ENCODE data around the gene CAVIN2. TPM values are rescaled to one million over a fixed set of nuclear protein-coding genes. Genes with fewer than 3 reads are reported as not detected.

The CAVIN2 gene
- polyA plus RNA-seq, 1 donor (not counting 4 experiments of a cell fraction or from before 2014, with no cell fraction given), result 10.2 TPM

- Histone ChIP-seq H3K79me2 (ENCODE audit: control insufficient read depth, insufficient read depth, low read length) (no peaks in the 10 kb centered on the region), H2AFZ (ENCODE audit: control insufficient read depth, low read length) (no peak overlapping the region), H3K27me3 (ENCODE audit: control insufficient read depth, extremely low read depth, insufficient read depth, low read length) (no peaks in the 10 kb centered on the region), H3K4me3 (ENCODE audit: control insufficient read depth in 2 of 3, extremely low read depth in 1 of 3, insufficient read depth in 2 of 3, low read depth in 1 of 3, low read length in 3 of 3) (no peak overlapping the region), H3K36me3 (ENCODE audit: control insufficient read depth in 2 of 2, extremely low read depth in 1 of 2, insufficient read depth in 2 of 2, low read length in 2 of 2) (no peaks in the 10 kb centered on the region), H3K4me1 (ENCODE audit: control insufficient read depth, extremely low read depth, insufficient read depth, low read length) (peaks cover 5% of the 10 kb centered on the region), H3K27ac (ENCODE audit: control insufficient read depth, insufficient read depth, low read length) (no peak overlapping the region), H3K4me2 (ENCODE audit: control insufficient read depth, extremely low read depth, insufficient read depth, low read depth, low read length) (no peak overlapping the region), H3K9ac (ENCODE audit: control insufficient read depth, extremely low read depth, insufficient read depth, low read length) (no peak overlapping the region), H4K20me1 (ENCODE audit: control insufficient read depth, extremely low read depth, insufficient read depth, low read length) (no peaks in the 10 kb centered on the region), H3K9me1 (ENCODE audit: control insufficient read depth, extremely low read depth, insufficient read depth, low read length) (no peaks in the 10 kb centered on the region), H3K9me3 (ENCODE audit: control insufficient read depth, low read depth, low read length) (no peaks in the 10 kb centered on the region)
- FAIRE-seq (no peak), DNase-seq (ENCODE audit: low read depth, low spot score) (no peak)
- TF ChIP-seq, protein P1, sequence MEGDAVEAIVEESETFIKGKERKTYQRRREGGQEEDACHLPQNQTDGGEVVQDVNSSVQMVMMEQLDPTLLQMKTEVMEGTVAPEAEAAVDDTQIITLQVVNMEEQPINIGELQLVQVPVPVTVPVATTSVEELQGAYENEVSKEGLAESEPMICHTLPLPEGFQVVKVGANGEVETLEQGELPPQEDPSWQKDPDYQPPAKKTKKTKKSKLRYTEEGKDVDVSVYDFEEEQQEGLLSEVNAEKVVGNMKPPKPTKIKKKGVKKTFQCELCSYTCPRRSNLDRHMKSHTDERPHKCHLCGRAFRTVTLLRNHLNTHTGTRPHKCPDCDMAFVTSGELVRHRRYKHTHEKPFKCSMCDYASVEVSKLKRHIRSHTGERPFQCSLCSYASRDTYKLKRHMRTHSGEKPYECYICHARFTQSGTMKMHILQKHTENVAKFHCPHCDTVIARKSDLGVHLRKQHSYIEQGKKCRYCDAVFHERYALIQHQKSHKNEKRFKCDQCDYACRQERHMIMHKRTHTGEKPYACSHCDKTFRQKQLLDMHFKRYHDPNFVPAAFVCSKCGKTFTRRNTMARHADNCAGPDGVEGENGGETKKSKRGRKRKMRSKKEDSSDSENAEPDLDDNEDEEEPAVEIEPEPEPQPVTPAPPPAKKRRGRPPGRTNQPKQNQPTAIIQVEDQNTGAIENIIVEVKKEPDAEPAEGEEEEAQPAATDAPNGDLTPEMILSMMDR (optimal IDR thresholded peaks at IDR 0.05 in 1 of 3, IDR thresholded peaks at IDR 0.05 in 1 of 3, conservative IDR thresholded peaks at IDR 0.05 in 1 of 3; ENCODE audit: extremely low read depth in 1 of 3, insufficient read depth in 2 of 3, low read length in 3 of 3), result no peak
- no peak for TF ChIP-seq EZH2 (IDR thresholded peaks at IDR 0.05; ENCODE audit: low read length)
- dilution Hi-C loops (cut with MboI; ENCODE audit: extremely low pct_ligation_motif_present, low sequenced_read_pairs), result no loop called here
Measured at GRCh38 chr2:191877875-191878274, 31.0 kb upstream of the CAVIN2 start.

DNA sequence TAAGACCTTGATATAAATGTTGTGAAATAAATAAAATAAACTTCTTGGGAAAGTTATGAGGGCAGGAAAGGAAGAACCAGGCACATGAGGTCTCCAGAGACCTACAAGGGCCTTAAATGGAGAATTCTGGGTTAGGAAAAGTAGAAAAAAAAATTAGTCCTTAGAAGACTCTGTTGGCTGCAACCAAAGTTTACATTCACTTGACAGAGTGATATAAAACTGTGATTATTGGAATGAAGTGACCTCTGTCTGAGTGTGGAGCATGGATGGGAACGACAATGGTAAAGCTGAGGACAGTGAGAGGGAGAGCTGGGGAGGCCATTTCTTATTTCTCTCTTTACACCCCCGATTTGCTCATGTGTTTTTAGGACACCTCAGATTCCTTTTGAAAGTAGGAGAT, 29.0 kb upstream of the CAVIN2 start:
- Histone ChIP-seq H3K4me3 (ENCODE audit: control insufficient read depth in 2 of 3, extremely low read depth in 1 of 3, insufficient read depth in 2 of 3, low read depth in 1 of 3, low read length in 3 of 3) (no peak overlapping the region), H3K4me2 (ENCODE audit: control insufficient read depth, extremely low read depth, insufficient read depth, low read depth, low read length) (no peak overlapping the region), H4K20me1 (ENCODE audit: control insufficient read depth, extremely low read depth, insufficient read depth, low read length) (no peaks in the 10 kb centered on the region), H2AFZ (ENCODE audit: control insufficient read depth, low read length) (no peak overlapping the region), H3K79me2 (ENCODE audit: control insufficient read depth, insufficient read depth, low read length) (no peaks in the 10 kb centered on the region), H3K9ac (ENCODE audit: control insufficient read depth, extremely low read depth, insufficient read depth, low read length) (no peak overlapping the region), H3K9me3 (ENCODE audit: control insufficient read depth, low read depth, low read length) (no peaks in the 10 kb centered on the region), H3K27me3 (ENCODE audit: control insufficient read depth, extremely low read depth, insufficient read depth, low read length) (no peaks in the 10 kb centered on the region), H3K9me1 (ENCODE audit: control insufficient read depth, extremely low read depth, insufficient read depth, low read length) (no peaks in the 10 kb centered on the region), H3K36me3 (ENCODE audit: control insufficient read depth in 2 of 2, extremely low read depth in 1 of 2, insufficient read depth in 2 of 2, low read length in 2 of 2) (no peaks in the 10 kb centered on the region), H3K27ac (ENCODE audit: control insufficient read depth, insufficient read depth, low read length) (no peak overlapping the region), H3K4me1 (ENCODE audit: control insufficient read depth, extremely low read depth, insufficient read depth, low read length) (peaks cover 5% of the 10 kb centered on the region)
- TF ChIP-seq EZH2 (IDR thresholded peaks at IDR 0.05; ENCODE audit: low read length), result no peak
- TF ChIP-seq, protein P1 (optimal IDR thresholded peaks at IDR 0.05 in 1 of 3, IDR thresholded peaks at IDR 0.05 in 1 of 3, conservative IDR thresholded peaks at IDR 0.05 in 1 of 3; ENCODE audit: extremely low read depth in 1 of 3, insufficient read depth in 2 of 3, low read length in 3 of 3), result no peak
- DNase-seq (ENCODE audit: low read depth, low spot score) (no peak), FAIRE-seq (no peak)
- dilution Hi-C loops (cut with MboI; ENCODE audit: extremely low pct_ligation_motif_present, low sequenced_read_pairs), result no loop called here

Data from keratinocyte (primary cell).